Measurements from ENCODE around the gene NRG3.

NRG3 gene

DNA sequence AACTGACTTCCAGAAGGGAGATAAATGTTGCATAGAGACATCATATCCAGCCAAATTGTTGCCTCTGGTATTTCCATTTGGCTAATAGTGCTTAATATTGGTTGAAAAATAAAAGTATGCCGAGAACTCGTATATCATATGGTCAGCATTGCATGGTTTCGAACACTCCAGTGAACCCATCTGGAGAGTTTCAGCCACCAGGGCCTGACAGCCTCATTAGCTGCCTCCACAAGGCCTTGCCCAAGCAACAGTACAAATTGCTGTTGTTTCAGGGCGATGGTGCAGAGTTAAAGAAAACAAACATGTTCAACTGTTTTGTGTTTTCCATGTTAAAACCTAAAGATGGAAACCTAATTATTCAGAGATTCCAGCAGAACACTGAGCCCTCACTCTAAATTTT lies 28.5 kb downstream of the NRG3 start:
- no peaks in the 10 kb centered on the region for H3K27me3 ChIP-seq (replicated peaks)
- DNase-seq = no peak
- in situ Hi-C loops (cut with HindIII; ENCODE audit: low pct_ligation_motif_present, low sequenced_read_pairs) = no loop called here
- no peak overlapping the region for H3K4me3 ChIP-seq (ENCODE audit: low read depth, low read length)
- H3K27ac ChIP-seq = no peak overlapping the region
- TF ChIP-seq, protein P1, sequence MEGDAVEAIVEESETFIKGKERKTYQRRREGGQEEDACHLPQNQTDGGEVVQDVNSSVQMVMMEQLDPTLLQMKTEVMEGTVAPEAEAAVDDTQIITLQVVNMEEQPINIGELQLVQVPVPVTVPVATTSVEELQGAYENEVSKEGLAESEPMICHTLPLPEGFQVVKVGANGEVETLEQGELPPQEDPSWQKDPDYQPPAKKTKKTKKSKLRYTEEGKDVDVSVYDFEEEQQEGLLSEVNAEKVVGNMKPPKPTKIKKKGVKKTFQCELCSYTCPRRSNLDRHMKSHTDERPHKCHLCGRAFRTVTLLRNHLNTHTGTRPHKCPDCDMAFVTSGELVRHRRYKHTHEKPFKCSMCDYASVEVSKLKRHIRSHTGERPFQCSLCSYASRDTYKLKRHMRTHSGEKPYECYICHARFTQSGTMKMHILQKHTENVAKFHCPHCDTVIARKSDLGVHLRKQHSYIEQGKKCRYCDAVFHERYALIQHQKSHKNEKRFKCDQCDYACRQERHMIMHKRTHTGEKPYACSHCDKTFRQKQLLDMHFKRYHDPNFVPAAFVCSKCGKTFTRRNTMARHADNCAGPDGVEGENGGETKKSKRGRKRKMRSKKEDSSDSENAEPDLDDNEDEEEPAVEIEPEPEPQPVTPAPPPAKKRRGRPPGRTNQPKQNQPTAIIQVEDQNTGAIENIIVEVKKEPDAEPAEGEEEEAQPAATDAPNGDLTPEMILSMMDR (IDR thresholded peaks at IDR 0.05; ENCODE audit: low read depth, low read length, missing control alignments) = no peak
- no peaks in the 10 kb centered on the region for H3K36me3 ChIP-seq (replicated peaks)

DNA sequence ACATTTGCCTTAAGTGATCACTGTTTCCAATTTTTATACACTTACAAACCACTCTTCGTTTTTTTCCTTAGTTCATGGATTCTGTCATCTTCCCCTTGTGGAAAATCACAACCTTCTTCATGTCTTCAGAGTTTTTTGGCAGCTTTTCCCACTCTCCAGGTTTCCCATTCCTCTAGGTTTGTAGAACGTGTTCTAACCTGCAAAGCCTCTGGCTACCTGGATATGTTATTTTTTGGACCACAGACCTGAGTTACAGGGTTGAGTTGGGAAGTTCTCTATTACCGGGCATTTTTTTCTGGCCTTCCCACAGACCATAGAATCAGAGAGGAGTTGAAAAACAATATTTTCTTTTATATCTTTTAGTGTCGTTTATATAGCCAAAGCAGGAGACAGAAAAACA lies 30.2 kb downstream of the NRG3 start:
- no peak overlapping the region for H3K4me3 ChIP-seq (ENCODE audit: low read depth, low read length)
- no peaks in the 10 kb centered on the region for H3K36me3 ChIP-seq (replicated peaks)
- DNase-seq = no peak
- in situ Hi-C loops (cut with HindIII; ENCODE audit: low pct_ligation_motif_present, low sequenced_read_pairs) = no loop called here
- no peaks in the 10 kb centered on the region for H3K27me3 ChIP-seq (replicated peaks)
- TF ChIP-seq, protein P1 (IDR thresholded peaks at IDR 0.05; ENCODE audit: low read depth, low read length, missing control alignments) = no peak
- H3K27ac ChIP-seq = no peak overlapping the region

DNA sequence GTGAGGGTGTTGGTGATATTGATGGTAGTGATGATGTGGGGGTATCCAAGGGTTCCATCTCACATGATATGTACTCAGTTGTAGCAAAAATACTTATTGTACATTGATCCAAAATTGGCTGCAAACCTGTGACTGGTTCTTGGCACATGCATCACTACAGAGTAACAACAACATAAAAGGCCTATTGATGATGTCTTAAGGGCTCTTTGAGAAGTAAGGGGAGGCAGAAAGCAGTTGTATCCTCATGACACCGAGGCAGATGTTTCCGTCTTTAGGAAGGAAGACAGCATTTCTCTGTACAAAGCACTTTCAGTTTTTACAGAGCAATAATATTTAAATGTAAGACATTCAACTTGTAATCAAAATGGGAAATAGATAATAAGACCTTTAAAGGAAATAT lies 34.5 kb downstream of the NRG3 start:
- Histone ChIP-seq H3K36me3 (replicated peaks) (no peaks in the 10 kb centered on the region), H3K4me3 (ENCODE audit: low read depth, low read length) (no peak overlapping the region), H3K27me3 (replicated peaks) (no peaks in the 10 kb centered on the region), H3K27ac (no peak overlapping the region)
- in situ Hi-C loops (cut with HindIII; ENCODE audit: low pct_ligation_motif_present, low sequenced_read_pairs) = no loop called here
- TF ChIP-seq, protein P1 (IDR thresholded peaks at IDR 0.05; ENCODE audit: low read depth, low read length, missing control alignments) = no peak
- no peak for DNase-seq

- TF ChIP-seq, protein P1 (IDR thresholded peaks at IDR 0.05; ENCODE audit: low read depth, low read length, missing control alignments) = no peak
- H3K27me3 ChIP-seq (replicated peaks) = no peaks in the 10 kb centered on the region
- no peaks in the 10 kb centered on the region for H3K36me3 ChIP-seq (replicated peaks)
- no peak for DNase-seq
- in situ Hi-C loops (cut with HindIII; ENCODE audit: low pct_ligation_motif_present, low sequenced_read_pairs) = no loop called here
- H3K27ac ChIP-seq = no peak overlapping the region
- no peak overlapping the region for H3K4me3 ChIP-seq (ENCODE audit: low read depth, low read length)
These were observed 36.3 kb downstream of the NRG3 start for GRCh38 chr10:81911328-81911727.

- DNase-seq = no peak
- H3K4me3 ChIP-seq (ENCODE audit: low read depth, low read length) = no peak overlapping the region
- no peaks in the 10 kb centered on the region for H3K36me3 ChIP-seq (replicated peaks)
- no peaks in the 10 kb centered on the region for H3K27me3 ChIP-seq (replicated peaks)
- in situ Hi-C loops (cut with HindIII; ENCODE audit: low pct_ligation_motif_present, low sequenced_read_pairs) = no loop called here
- TF ChIP-seq, protein P1 (IDR thresholded peaks at IDR 0.05; ENCODE audit: low read depth, low read length, missing control alignments) = no peak
- H3K27ac ChIP-seq = no peak overlapping the region
These were observed 39.9 kb downstream of the NRG3 start for GRCh38 chr10:81914736-81915503.

DNA sequence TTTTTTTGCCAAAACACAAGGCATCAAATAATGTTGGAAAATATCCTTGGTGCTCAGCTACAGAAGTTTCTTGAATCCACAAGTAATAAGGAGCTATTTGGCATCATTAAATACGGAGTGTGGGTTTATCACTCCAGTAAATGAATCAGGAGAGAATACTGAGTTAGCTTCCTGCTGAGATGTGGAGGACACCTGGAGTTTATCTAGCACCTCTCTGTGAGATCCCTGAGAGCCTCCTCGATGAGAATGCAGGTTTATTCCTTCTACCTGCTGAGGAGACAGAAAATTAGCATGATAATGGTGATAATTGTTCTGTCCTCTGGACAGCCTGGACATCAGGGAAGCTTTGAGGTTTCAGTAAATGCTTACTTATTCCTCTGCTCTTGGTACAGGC lies 40.5 kb downstream of the NRG3 start:
- TF ChIP-seq, protein P1 (IDR thresholded peaks at IDR 0.05; ENCODE audit: low read depth, low read length, missing control alignments) = no peak
- Histone ChIP-seq H3K27ac (no peak overlapping the region), H3K4me3 (ENCODE audit: low read depth, low read length) (no peak overlapping the region), H3K36me3 (replicated peaks) (no peaks in the 10 kb centered on the region), H3K27me3 (replicated peaks) (no peaks in the 10 kb centered on the region)
- DNase-seq = no peak
- in situ Hi-C loops (cut with HindIII; ENCODE audit: low pct_ligation_motif_present, low sequenced_read_pairs) = no loop called here

Measured in brain microvascular endothelial cell (primary cell).